ENCODE results near the gene ETNK2.
A peak's percentile ranks its signal among the peaks of the same experiment; 100 is the strongest.
"Not testable (repeated sequence)": the region's sequence is repeated elsewhere in the genome, so short reads cannot be mapped to it uniquely, and the experiment has no call there.

The ETNK2 gene

DNA sequence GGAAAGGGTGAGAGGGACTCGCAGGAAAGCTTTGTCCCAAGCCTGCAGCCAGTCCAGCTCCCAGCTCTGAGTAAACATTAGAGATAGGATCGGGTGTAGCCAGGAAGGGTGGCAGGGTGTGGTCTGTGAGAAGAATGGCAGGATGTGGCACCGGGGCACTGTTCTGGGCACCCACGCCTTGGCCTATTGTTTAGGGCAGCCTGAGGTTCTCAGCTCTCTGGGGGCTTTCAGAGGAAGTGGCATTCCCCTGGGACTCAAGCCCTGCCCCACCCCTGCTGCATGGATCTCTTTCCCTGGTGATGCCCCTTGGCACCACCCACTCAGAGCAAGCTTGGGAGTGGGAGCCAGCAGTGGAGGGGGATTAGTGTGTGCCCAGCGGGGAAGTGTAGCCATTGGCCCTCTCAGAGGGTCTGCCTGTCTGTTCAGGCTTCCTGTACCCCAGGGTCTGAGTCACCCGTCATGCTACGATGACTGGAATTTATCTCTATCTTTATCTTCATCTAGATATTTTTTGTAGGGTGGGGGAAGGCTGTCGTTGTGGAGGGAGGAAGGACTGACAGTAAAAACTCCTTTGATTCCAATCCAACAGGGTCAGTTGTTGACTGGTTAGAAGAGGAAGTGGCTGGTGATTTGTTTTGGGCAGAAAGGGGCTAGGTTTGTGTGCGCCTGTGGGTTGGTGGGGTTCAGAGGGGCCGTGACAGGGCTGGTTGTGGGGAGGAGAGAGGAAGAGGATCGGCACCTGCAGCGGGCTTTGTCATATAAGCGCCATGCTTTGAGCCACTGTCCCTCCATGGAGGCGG, 47.3 kb downstream of the ETNK2 start:
- peak overlapping the region; percentile 38 for H3K27ac Mint-ChIP-seq
- no peaks in the 10 kb centered on the region for H3K36me3 Mint-ChIP-seq
- H3K4me1 Mint-ChIP-seq, result peaks cover 18% of the 10 kb centered on the region
- no peak overlapping the region for H3K4me3 Mint-ChIP-seq
- no peaks in the 10 kb centered on the region for H3K9me3 Mint-ChIP-seq
- H3K27me3 Mint-ChIP-seq, result no peaks in the 10 kb centered on the region

GRCh38 chr1:204103431-204103741, 48.5 kb downstream of the ETNK2 start:
- Mint-ChIP-seq H3K4me3 (no peak overlapping the region), H3K9me3 (no peaks in the 10 kb centered on the region), H3K27ac (no peak overlapping the region), H3K27me3 (no peaks in the 10 kb centered on the region), H3K4me1 (peaks cover 18% of the 10 kb centered on the region), H3K36me3 (no peaks in the 10 kb centered on the region)

GRCh38 chr1:204102739-204103430, 49.0 kb downstream of the ETNK2 start:
- H3K4me3 Mint-ChIP-seq, result no peak overlapping the region
- H3K36me3 Mint-ChIP-seq, result no peaks in the 10 kb centered on the region
- no peak overlapping the region for H3K27ac Mint-ChIP-seq
- no peaks in the 10 kb centered on the region for H3K27me3 Mint-ChIP-seq
- peaks cover 18% of the 10 kb centered on the region for H3K4me1 Mint-ChIP-seq
- no peaks in the 10 kb centered on the region for H3K9me3 Mint-ChIP-seq

DNA sequence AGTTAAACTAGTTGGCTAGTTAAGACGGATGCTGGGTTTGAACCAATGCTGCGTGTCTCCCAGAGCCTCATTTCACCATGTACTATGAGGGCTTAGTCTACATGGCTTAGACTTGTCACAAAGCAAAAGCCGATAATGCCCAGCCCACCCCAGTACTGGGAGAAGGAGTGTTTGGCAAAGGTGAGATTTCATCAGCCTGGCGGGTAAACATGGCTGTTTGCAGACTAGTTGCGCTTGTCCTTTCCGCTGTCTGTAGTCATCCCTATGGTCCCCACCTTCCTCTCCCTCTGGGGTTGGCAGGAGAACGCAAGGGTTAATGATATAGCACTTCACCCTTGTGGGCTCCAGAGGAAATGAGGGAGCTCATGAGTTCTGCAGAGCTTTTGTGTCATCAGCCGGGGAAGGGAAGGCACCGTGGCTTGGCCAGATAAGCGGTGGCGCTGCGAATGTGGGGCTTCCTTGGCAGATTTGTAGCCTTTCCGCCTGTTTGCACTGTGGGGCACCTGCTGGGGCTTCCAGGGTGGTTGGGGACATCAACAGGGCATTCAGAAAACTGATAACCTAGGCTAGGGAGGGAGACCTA, 49.7 kb downstream of the ETNK2 start:
- Mint-ChIP-seq H3K27ac (no peak overlapping the region), H3K27me3 (no peaks in the 10 kb centered on the region), H3K4me1 (peaks cover 18% of the 10 kb centered on the region), H3K9me3 (no peaks in the 10 kb centered on the region), H3K4me3 (no peak overlapping the region), H3K36me3 (no peaks in the 10 kb centered on the region)

DNA sequence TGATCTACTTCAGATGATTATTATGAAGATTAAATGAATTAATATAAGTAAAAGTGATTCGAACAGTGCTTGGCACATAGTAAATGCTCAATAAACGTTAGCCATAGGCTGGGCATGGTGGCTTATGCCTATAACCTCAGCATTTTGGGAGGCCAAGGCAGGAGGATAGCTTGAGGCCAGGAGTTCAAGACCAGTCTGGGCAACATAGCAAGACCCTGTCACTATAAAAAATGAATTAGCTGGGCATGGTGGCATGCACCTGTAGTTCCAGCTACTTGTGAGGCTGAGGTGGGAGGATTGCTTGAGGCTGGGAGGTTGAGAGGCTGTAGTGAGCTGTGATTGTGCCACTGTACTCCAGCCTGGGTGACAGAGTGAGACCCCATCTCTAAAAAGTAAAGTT, 52.1 kb downstream of the ETNK2 start:
- H3K9me3 Mint-ChIP-seq, H3K4me3 Mint-ChIP-seq, H3K27me3 Mint-ChIP-seq, H3K27ac Mint-ChIP-seq, H3K36me3 Mint-ChIP-seq: not testable (repeated sequence)
- H3K4me1 Mint-ChIP-seq, result peaks cover 13% of the 10 kb centered on the region

DNA sequence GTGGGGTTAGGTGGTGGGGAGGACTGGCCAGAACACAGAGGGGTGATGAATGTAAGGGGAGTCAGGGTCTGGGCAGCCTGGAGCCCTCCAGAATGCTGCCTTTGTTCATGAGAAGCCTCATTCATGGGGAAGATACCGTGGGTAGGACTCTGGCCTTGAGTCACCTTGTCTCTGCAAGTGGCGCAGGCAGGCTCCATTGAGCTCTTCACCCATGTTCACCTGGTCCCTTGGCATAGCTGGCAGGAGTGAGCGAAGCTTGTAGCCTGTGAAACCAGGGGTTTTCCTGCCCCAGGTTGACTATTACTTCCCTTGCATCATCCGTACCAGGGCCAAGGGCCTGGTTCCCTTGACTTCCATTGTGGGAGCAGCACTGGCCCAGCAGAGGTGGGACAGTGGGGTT, 53.2 kb downstream of the ETNK2 start:
- Mint-ChIP-seq H3K9me3 (no peaks in the 10 kb centered on the region), H3K27ac (no peak overlapping the region), H3K36me3 (no peaks in the 10 kb centered on the region), H3K27me3 (peaks cover 5% of the 10 kb centered on the region), H3K4me1 (peaks cover 9% of the 10 kb centered on the region), H3K4me3 (no peak overlapping the region)

GRCh38 chr1:204096931-204097330, 54.9 kb downstream of the ETNK2 start:
- Mint-ChIP-seq H3K27ac (no peak overlapping the region), H3K36me3 (no peaks in the 10 kb centered on the region), H3K4me1 (no peaks in the 10 kb centered on the region), H3K27me3 (peaks cover 5% of the 10 kb centered on the region), H3K4me3 (no peak overlapping the region), H3K9me3 (no peaks in the 10 kb centered on the region)

DNA sequence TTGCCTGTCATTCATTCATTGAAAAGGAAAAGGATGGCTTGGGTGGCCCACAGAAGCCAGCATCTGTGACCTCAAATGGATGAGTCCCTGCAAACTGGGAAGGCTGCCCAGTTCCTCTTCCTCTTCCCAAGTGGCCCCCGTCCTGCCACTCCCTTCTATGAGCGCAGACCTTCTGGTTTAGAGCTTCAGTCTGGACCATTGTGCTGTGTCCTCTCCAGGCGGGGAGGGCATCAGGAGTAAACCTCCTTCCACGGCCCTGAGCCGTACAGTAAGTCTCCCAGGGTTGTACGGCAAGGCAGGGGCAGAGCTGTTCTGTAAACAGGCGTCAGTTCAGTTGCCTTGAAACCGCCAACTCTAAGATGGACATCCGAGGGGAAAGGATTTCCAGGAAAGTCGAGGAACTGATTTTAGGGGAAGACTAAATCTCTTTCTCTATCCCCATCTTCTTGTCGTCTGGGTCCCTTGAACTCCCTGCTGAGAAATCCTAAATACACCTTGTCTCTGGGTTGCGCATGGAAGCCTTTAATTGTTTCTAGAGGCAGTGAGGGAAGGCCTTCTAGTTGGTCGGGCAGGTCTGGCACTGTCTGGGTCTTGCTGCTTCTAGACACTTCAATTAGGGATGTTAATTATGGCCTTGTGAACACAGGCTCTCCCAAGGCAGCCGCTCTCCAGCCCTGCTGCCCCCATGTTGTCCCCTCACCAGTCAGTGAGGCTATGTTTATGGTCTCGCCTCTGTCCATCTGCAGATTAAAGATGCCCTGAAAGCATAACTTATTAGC, 56.8 kb downstream of the ETNK2 start:
- peaks cover 5% of the 10 kb centered on the region for H3K27me3 Mint-ChIP-seq
- H3K27ac Mint-ChIP-seq, result no peak overlapping the region
- no peaks in the 10 kb centered on the region for H3K9me3 Mint-ChIP-seq
- no peak overlapping the region for H3K4me3 Mint-ChIP-seq
- H3K4me1 Mint-ChIP-seq, result no peaks in the 10 kb centered on the region
- H3K36me3 Mint-ChIP-seq, result no peaks in the 10 kb centered on the region

- Mint-ChIP-seq H3K36me3 (no peaks in the 10 kb centered on the region), H3K9me3 (no peaks in the 10 kb centered on the region), H3K4me3 (no peak overlapping the region), H3K4me1 (no peaks in the 10 kb centered on the region), H3K27me3 (peaks cover 5% of the 10 kb centered on the region), H3K27ac (no peak overlapping the region)
These were observed 57.5 kb downstream of the ETNK2 start for GRCh38 chr1:204094313-204094729.

DNA sequence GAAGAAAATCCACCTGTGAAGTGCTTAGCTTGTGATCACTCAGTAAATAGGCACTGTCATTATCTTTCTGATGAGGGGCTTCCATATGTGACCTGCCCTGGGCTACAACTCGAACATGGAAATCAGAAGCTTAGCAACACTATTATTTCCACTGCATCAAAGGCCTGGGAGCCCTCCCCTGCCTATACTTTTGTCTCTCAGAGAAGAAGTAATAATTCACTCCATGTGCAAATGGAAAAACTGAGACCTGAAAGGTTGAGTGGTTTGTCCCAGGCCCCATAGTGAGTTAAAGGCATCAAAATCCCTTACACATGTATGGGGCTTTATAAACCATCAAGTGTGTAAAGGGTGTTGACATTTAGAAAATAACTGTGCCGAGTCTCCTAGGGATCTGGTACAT, 58.1 kb downstream of the ETNK2 start:
- Mint-ChIP-seq H3K36me3 (no peaks in the 10 kb centered on the region), H3K27ac (no peak overlapping the region), H3K4me1 (no peaks in the 10 kb centered on the region), H3K4me3 (no peak overlapping the region), H3K27me3 (peaks cover 5% of the 10 kb centered on the region), H3K9me3 (no peaks in the 10 kb centered on the region)

DNA sequence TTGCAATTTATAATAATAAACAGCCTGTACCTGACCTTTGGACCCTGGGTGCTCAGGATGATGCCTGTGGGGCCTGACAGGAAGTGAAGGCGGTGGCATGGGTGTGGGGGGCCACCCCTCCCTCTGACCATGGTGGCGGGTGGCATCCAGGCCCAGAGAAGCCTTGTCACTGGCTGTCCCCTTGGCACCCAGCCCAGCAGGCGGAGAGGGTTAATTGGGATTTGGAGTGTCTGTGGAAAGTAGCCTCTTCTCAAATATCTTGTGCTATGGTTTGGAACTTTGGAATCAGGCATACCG, 58.5 kb downstream of the ETNK2 start:
- no peaks in the 10 kb centered on the region for H3K4me1 Mint-ChIP-seq
- H3K27me3 Mint-ChIP-seq, result peaks cover 5% of the 10 kb centered on the region
- no peak overlapping the region for H3K27ac Mint-ChIP-seq
- H3K9me3 Mint-ChIP-seq, result no peaks in the 10 kb centered on the region
- no peak overlapping the region for H3K4me3 Mint-ChIP-seq
- no peaks in the 10 kb centered on the region for H3K36me3 Mint-ChIP-seq

DNA sequence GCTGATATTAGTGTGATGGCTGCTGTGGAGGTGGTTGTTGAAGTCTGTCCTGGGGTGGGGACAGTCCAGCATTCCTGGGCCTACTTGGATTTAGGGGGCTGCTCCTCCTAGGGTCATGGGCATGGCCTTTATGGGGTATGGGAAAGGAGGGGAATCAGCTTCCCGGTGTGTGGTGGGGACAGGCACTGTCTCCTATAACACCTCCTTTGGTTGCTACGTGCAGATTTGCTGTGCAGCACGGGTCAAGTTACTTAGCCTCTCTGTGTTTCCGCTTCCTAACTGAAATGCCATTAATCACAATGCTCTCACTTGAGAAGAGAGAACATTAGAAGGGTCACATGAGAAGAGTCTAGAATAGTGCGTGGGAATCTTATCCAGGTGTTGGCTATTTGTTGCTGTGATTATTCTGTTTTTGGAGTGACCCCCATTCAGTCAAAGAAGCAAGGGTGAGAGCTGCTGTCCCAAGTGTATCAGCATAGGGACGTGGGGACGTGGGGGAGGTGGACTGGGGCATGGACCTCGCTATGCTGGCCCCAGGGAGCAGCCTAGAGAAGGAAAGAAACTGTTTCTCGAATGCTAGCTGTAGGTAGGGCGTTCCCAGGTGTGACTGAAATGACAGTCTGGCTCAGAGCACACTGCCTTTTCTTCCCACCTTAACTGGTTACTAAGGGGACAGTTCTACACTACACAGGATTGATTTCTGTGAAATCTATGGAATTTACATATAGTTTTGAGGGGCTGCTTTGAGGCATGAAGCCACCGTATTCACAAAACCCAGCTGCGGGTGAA, 59.0 kb downstream of the ETNK2 start:
- H3K27ac Mint-ChIP-seq, result no peak overlapping the region
- no peaks in the 10 kb centered on the region for H3K36me3 Mint-ChIP-seq
- H3K4me1 Mint-ChIP-seq, result no peaks in the 10 kb centered on the region
- H3K27me3 Mint-ChIP-seq, result peaks cover 5% of the 10 kb centered on the region
- no peaks in the 10 kb centered on the region for H3K9me3 Mint-ChIP-seq
- no peak overlapping the region for H3K4me3 Mint-ChIP-seq

- Mint-ChIP-seq H3K36me3 (no peaks in the 10 kb centered on the region), H3K4me3 (no peak overlapping the region), H3K9me3 (no peaks in the 10 kb centered on the region), H3K4me1 (no peaks in the 10 kb centered on the region), H3K27me3 (peaks cover 5% of the 10 kb centered on the region), H3K27ac (no peak overlapping the region)
These were observed 60.0 kb downstream of the ETNK2 start for GRCh38 chr1:204091787-204092312.

GRCh38 chr1:204091066-204091465, 60.8 kb downstream of the ETNK2 start:
- Mint-ChIP-seq H3K36me3 (no peaks in the 10 kb centered on the region), H3K27ac (no peak overlapping the region), H3K27me3 (peaks cover 5% of the 10 kb centered on the region), H3K4me3 (no peak overlapping the region), H3K4me1 (no peaks in the 10 kb centered on the region), H3K9me3 (no peaks in the 10 kb centered on the region)

GRCh38 chr1:204090132-204090531, 61.7 kb downstream of the ETNK2 start:
- H3K27me3 Mint-ChIP-seq, H3K9me3 Mint-ChIP-seq, H3K4me3 Mint-ChIP-seq, H3K36me3 Mint-ChIP-seq, H3K4me1 Mint-ChIP-seq: not testable (repeated sequence)
- peak overlapping the region; percentile 19 for H3K27ac Mint-ChIP-seq

Measured in activated naive CD4-positive, alpha-beta T cell treated with anti-CD3 and anti-CD28 coated beads, Interleukin-2, amount 50 U/mL, for 24 hours (primary cell).